ENCODE measurements around the gene GPR22.

GRCh38 chr7:107494884-107495283, 25.0 kb downstream of the GPR22 start:
- TF ChIP-seq CTCF (IDR thresholded peaks at IDR 0.05) (no peak), POLR2A (IDR thresholded peaks at IDR 0.05) (no peak)
